ENCODE data around the gene ATP2C2.

DNA sequence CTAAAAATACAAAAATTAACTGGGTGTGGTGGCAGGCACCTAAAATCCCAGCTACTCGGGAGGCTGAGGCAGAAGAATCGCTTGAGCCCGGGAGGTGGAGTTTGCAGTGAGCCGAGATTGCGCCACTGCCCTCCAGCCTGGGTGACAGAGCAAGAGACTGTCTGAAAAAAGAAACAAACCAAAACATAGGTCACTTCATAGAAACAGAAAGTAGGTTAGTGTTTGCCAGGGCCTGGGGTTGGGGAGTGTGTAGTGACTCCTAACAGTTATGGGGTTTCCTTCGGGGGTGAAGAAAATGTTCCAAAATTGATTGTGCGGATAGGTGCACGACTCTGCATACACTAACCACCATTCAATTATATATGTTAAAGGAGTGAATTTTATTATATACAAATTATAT is 59.2 kb downstream of the ATP2C2 start:
- TF ChIP-seq, protein P1, sequence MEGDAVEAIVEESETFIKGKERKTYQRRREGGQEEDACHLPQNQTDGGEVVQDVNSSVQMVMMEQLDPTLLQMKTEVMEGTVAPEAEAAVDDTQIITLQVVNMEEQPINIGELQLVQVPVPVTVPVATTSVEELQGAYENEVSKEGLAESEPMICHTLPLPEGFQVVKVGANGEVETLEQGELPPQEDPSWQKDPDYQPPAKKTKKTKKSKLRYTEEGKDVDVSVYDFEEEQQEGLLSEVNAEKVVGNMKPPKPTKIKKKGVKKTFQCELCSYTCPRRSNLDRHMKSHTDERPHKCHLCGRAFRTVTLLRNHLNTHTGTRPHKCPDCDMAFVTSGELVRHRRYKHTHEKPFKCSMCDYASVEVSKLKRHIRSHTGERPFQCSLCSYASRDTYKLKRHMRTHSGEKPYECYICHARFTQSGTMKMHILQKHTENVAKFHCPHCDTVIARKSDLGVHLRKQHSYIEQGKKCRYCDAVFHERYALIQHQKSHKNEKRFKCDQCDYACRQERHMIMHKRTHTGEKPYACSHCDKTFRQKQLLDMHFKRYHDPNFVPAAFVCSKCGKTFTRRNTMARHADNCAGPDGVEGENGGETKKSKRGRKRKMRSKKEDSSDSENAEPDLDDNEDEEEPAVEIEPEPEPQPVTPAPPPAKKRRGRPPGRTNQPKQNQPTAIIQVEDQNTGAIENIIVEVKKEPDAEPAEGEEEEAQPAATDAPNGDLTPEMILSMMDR (IDR thresholded peaks at IDR 0.05): no peak
- no peak for TF ChIP-seq EZH2phosphoT487 (IDR thresholded peaks at IDR 0.05)
- TF ChIP-seq EZH2 (IDR thresholded peaks at IDR 0.05): no peak

Data from neural progenitor cell (in vitro differentiated cells).